Mesenchymal stem cell (in vitro differentiated cells and primary cell): ENCODE data around the gene THAP8.

Experiments used
- DNase-seq: peaks from one replicate; pipeline ENCODE4 v3.0.0-alpha.2; 2013
- H2AFZ ChIP-seq: one replicate; pipeline ENCODE4 v1.6.1; 2013; ENCODE audit warnings: low read depth, mild to moderate bottlenecking, control low read depth, inconsistent platforms, low read length, moderate library complexity
- H2AK5ac ChIP-seq: 2 replicates; pipeline ENCODE4 v1.6.1; 2013; ENCODE audit warnings: low read length, moderate library complexity, mild to moderate bottlenecking, inconsistent platforms; ENCODE audit not compliant: severe bottlenecking
- H2BK120ac ChIP-seq: one replicate; pipeline ENCODE4 v1.6.1; 2013; ENCODE audit warnings: low read depth, mild to moderate bottlenecking, inconsistent platforms, low read length, moderate library complexity
- H2BK12ac ChIP-seq, 2 experiments: one replicate each; pipeline ENCODE4 v1.6.1; 2013; ENCODE audit warnings: inconsistent platforms in 2 of 2, low read length in 2 of 2, mild to moderate bottlenecking in 2 of 2, moderate library complexity in 2 of 2, control low read depth in 1 of 2
- H2BK15ac ChIP-seq: one replicate; pipeline ENCODE4 v1.6.1; 2013; ENCODE audit warnings: mild to moderate bottlenecking, low read depth, inconsistent platforms; ENCODE audit not compliant: poor library complexity, severe bottlenecking
- H2BK5ac ChIP-seq: 2 replicates; pipeline ENCODE4 v1.6.1; 2013; ENCODE audit warnings: low read depth, mild to moderate bottlenecking, low read length, control low read depth, inconsistent platforms; ENCODE audit not compliant: poor library complexity, severe bottlenecking
- H3K14ac ChIP-seq, 2 experiments: one replicate each; pipeline ENCODE4 v1.6.1; 2013; ENCODE audit warnings: inconsistent platforms in 2 of 2, low read length in 2 of 2, control low read depth in 1 of 2, mild to moderate bottlenecking in 1 of 2, moderate library complexity in 1 of 2
- H3K18ac ChIP-seq, 2 experiments: one replicate each; pipeline ENCODE4 v1.6.1; 2013; ENCODE audit warnings: inconsistent platforms in 2 of 2, low read length in 2 of 2, control low read depth in 1 of 2, low read depth in 1 of 2, mild to moderate bottlenecking in 1 of 2
- H3K23ac ChIP-seq, 2 experiments: one replicate each; pipeline ENCODE4 v1.6.1; 2013; ENCODE audit warnings: inconsistent platforms in 2 of 2, low read length in 2 of 2, mild to moderate bottlenecking in 2 of 2, moderate library complexity in 2 of 2, control low read depth in 1 of 2
- H3K27ac ChIP-seq: 2 replicates; pipeline ENCODE4 v1.5.1; 2013; ENCODE audit warnings: mild to moderate bottlenecking, moderate library complexity, low read length, control low read depth, inconsistent platforms; ENCODE audit not compliant: poor library complexity, severe bottlenecking
- H3K27me3 ChIP-seq, 2 experiments: 2 replicates each; pipeline versions ENCODE4 v1.6.1 to v1.7.0; 2013; ENCODE audit warnings: low read length in 2 of 2, mild to moderate bottlenecking in 2 of 2, moderate library complexity in 2 of 2, control low read depth in 1 of 2, inconsistent platforms in 1 of 2; ENCODE audit not compliant: control insufficient read depth in 1 of 2, insufficient read depth in 1 of 2
- H3K36me3 ChIP-seq, 2 experiments: 2 replicates each; pipeline versions ENCODE4 v1.6.1 to v1.7.0; 2013; ENCODE audit warnings: low read length in 2 of 2, control low read depth in 1 of 2, inconsistent platforms in 1 of 2, low read depth in 1 of 2, mild to moderate bottlenecking in 1 of 2; ENCODE audit not compliant: insufficient read depth in 2 of 2, control insufficient read depth in 1 of 2
- H3K4ac ChIP-seq, 2 experiments: one replicate each; pipeline ENCODE4 v1.6.1; 2013; ENCODE audit warnings: inconsistent platforms in 2 of 2, low read length in 2 of 2, mild to moderate bottlenecking in 2 of 2, moderate library complexity in 2 of 2, control low read depth in 1 of 2, low read depth in 1 of 2
- H3K4me1 ChIP-seq: 2 replicates; pipeline ENCODE4 v1.6.1; 2013; ENCODE audit warnings: low read depth, low read length, control low read depth; ENCODE audit not compliant: control insufficient read depth, insufficient read depth
- H3K4me2 ChIP-seq: 2 replicates; pipeline ENCODE4 v1.6.1; 2013; ENCODE audit warnings: low read length, mild to moderate bottlenecking, inconsistent platforms; ENCODE audit not compliant: poor library complexity, severe bottlenecking
- H3K4me3 ChIP-seq, 2 experiments: 2 replicates each; pipeline versions ENCODE4 v1.5.1 to v1.7.0; 2013; ENCODE audit warnings: low read length in 2 of 2, mild to moderate bottlenecking in 2 of 2, control low read depth in 1 of 2, low read depth in 1 of 2; ENCODE audit not compliant: insufficient read depth in 1 of 2
- H3K79me1 ChIP-seq: replicated peaks from 2 replicates; pipeline ENCODE4 v1.6.1; 2013; ENCODE audit warnings: mild to moderate bottlenecking, control low read depth, low read length, inconsistent platforms; ENCODE audit not compliant: poor library complexity, severe bottlenecking
- H3K9ac ChIP-seq: 2 replicates; pipeline ENCODE4 v1.7.0; 2013; ENCODE audit warnings: mild to moderate bottlenecking, low read length, moderate library complexity
- H3K9me3 ChIP-seq: 2 replicates; pipeline ENCODE4 v1.7.0; 2013; ENCODE audit warnings: mild to moderate bottlenecking, low read length; ENCODE audit not compliant: control insufficient read depth
- H4K8ac ChIP-seq: one replicate; pipeline ENCODE4 v1.6.1; 2013; ENCODE audit warnings: inconsistent platforms, mild to moderate bottlenecking, low read length, moderate library complexity
- H4K91ac ChIP-seq: one replicate; pipeline ENCODE4 v1.6.1; 2013; ENCODE audit warnings: mild to moderate bottlenecking, low read length, inconsistent platforms
- WGBS: methylation state at CpG from one replicate; pipeline ENCODE4 v1.1.7; 2013; ENCODE audit warnings: mixed read lengths; 5-methylcytosine and 5-hydroxymethylcytosine counted together

THAP8 gene

GRCh38 chr19:36003284-36003683 is 50.8 kb downstream of the THAP8 start:
- H2AK5ac ChIP-seq = no peak overlapping the region
- no peak overlapping the region for H3K14ac ChIP-seq
- H2AFZ ChIP-seq = no peak overlapping the region
- peaks cover 19% of the 10 kb centered on the region in 2 experiments for H3K36me3 ChIP-seq
- no peak overlapping the region for H2BK15ac ChIP-seq
- H4K8ac ChIP-seq = no peak overlapping the region
- no peak overlapping the region for H3K4me3 ChIP-seq
- H2BK12ac ChIP-seq = no peak overlapping the region
- no peaks in the 10 kb centered on the region for H3K4me1 ChIP-seq
- 97% methylated on average over 3 of the region's 4 CpGs for WGBS
- H2BK5ac ChIP-seq = no peak overlapping the region
- no peak overlapping the region for H3K23ac ChIP-seq
- H4K91ac ChIP-seq = no peak overlapping the region
- DNase-seq = no peak
- H3K9ac ChIP-seq = no peak overlapping the region
- no peaks in the 10 kb centered on the region for H3K9me3 ChIP-seq
- H3K4me2 ChIP-seq = no peak overlapping the region
- no peak overlapping the region for H3K27ac ChIP-seq
- H3K79me1 ChIP-seq = peaks cover 14% of the 10 kb centered on the region
- no peak overlapping the region for H2BK120ac ChIP-seq
- no peak overlapping the region for H3K4ac ChIP-seq
- no peaks in the 10 kb centered on the region for H3K27me3 ChIP-seq
- H3K18ac ChIP-seq = no peak overlapping the region

DNA sequence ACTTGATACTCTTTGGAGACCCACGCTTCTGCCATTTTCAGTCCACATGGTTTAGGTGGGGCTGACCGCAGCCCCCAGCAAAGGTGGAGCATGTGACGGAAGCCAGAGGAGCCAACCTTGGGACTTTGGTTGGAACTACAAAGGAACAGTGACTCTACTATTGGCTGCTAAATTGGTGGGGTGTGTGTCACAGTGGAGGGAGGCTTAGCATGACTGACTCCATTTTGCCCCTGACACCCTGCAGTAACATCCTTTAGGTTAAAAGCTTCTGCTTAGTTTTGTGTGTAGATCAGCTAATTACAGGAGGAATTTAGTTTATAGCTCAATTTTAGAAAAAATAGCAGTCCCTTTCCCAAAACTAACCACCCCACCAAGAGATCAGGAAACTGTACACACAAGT is 52.5 kb downstream of the THAP8 start:
- no peak for DNase-seq
- H2BK5ac ChIP-seq = no peak overlapping the region
- H3K36me3 ChIP-seq = peaks cover 24 to 28% of the 10 kb centered on the region in 2 experiments
- no peak overlapping the region for H2BK12ac ChIP-seq
- H4K91ac ChIP-seq = no peak overlapping the region
- H3K4ac ChIP-seq = no peak overlapping the region
- H3K79me1 ChIP-seq = peaks cover 21% of the 10 kb centered on the region
- WGBS = 93% methylated on average over 3 of the region's 3 CpGs
- H3K27me3 ChIP-seq = no peaks in the 10 kb centered on the region
- H4K8ac ChIP-seq = no peak overlapping the region
- H2BK120ac ChIP-seq = no peak overlapping the region
- H2AFZ ChIP-seq = no peak overlapping the region
- no peaks in the 10 kb centered on the region for H3K9me3 ChIP-seq
- no peak overlapping the region for H2BK15ac ChIP-seq
- no peak overlapping the region for H3K23ac ChIP-seq
- no peak overlapping the region for H3K4me2 ChIP-seq
- H3K4me3 ChIP-seq = no peak overlapping the region
- H3K27ac ChIP-seq = no peak overlapping the region
- no peaks in the 10 kb centered on the region for H3K4me1 ChIP-seq
- H3K14ac ChIP-seq = no peak overlapping the region
- no peak overlapping the region for H3K9ac ChIP-seq
- no peak overlapping the region for H2AK5ac ChIP-seq
- H3K18ac ChIP-seq = no peak overlapping the region

- Histone ChIP-seq H3K23ac (no peak overlapping the region), H3K4me2 (no peak overlapping the region), H3K4ac (no peak overlapping the region), H3K4me1 (peaks cover 15% of the 10 kb centered on the region), H3K79me1 (peaks cover 31% of the 10 kb centered on the region), H4K91ac (no peak overlapping the region), H3K4me3 (peak overlapping the region in 1 of 2 experiments; percentile 98), H2BK15ac (no peak overlapping the region), H3K9ac (no peak overlapping the region), H2BK120ac (no peak overlapping the region), H2AK5ac (no peak overlapping the region), H3K36me3 (peaks cover 18 to 24% of the 10 kb centered on the region in 2 experiments), H3K27me3 (no peaks in the 10 kb centered on the region), H2BK5ac (no peak overlapping the region), H2BK12ac (no peak overlapping the region), H4K8ac (no peak overlapping the region), H2AFZ (no peak overlapping the region), H3K14ac (no peak overlapping the region), H3K9me3 (no peaks in the 10 kb centered on the region), H3K27ac (no peak overlapping the region), H3K18ac (no peak overlapping the region)
- 93% methylated on average over 8 of the region's 8 CpGs for WGBS
- no peak for DNase-seq
Observed at GRCh38 chr19:35996777-35997176, 57.3 kb downstream of the THAP8 start.

GRCh38 chr19:35995048-35995993 is 58.8 kb downstream of the THAP8 start, which contains the start of gene SDHAF1:
SDHAF1 (plus strand) TSS chr19:35995188; CDS start chr19:35995275, 87 bp downstream.
- H2BK120ac ChIP-seq = peak within 1 kb of the TSS; percentile 27
- no peak within 1 kb of the TSS for H2AK5ac ChIP-seq
- H3K4me1 ChIP-seq = peaks cover 15% of the 10 kb centered on the region
- peak within 1 kb of the TSS in 1 of 2 experiments; percentile 75 for H3K23ac ChIP-seq
- H3K14ac ChIP-seq = peak within 1 kb of the TSS in 1 of 2 experiments; percentile 57
- peaks cover 0 to 5% of the 10 kb centered on the region in 2 experiments for H3K27me3 ChIP-seq
- peaks cover 8 to 19% of the 10 kb centered on the region in 2 experiments for H3K36me3 ChIP-seq
- H3K79me1 ChIP-seq = peaks cover 27% of the 10 kb centered on the region
- H3K9ac ChIP-seq = peak within 1 kb of the TSS; percentile 89
- no peak within 1 kb of the TSS for H3K27ac ChIP-seq
- H3K4me3 ChIP-seq = peak within 1 kb of the TSS; percentile 92 to 98
- DNase-seq = peak; percentile 95
- H4K8ac ChIP-seq = peak within 1 kb of the TSS; percentile 92
- no peak within 1 kb of the TSS for H2BK5ac ChIP-seq
- no peak within 1 kb of the TSS for H2BK12ac ChIP-seq
- no peaks in the 10 kb centered on the region for H3K9me3 ChIP-seq
- H3K4me2 ChIP-seq = peak within 1 kb of the TSS; percentile 85
- peak within 1 kb of the TSS; percentile 29 for H2BK15ac ChIP-seq
- peak within 1 kb of the TSS; percentile 92 for H2AFZ ChIP-seq
- H4K91ac ChIP-seq = peak within 1 kb of the TSS; percentile 82
- H3K18ac ChIP-seq = peak within 1 kb of the TSS; percentile 87 to 95
- peak within 1 kb of the TSS; percentile 70 to 94 for H3K4ac ChIP-seq
- under 1% methylated on average over 86 of the region's 97 CpGs for WGBS
